CD4-positive, alpha-beta T cell treated with Interleukin-6 for 4 hours (primary cell): ENCODE measurements around the gene BNC2.

Experiments used
- DNase-seq: peaks from one replicate; pipeline ENCODE4 v3.0.0-alpha.2; 2020; ENCODE audit warnings: mixed read lengths

The BNC2 gene

GRCh38 chr9:16664211-16664610 lies 206.3 kb downstream of the BNC2 start:
- no peak for DNase-seq

- no peak for DNase-seq
Observed at GRCh38 chr9:16661816-16662215, 208.7 kb downstream of the BNC2 start.

GRCh38 chr9:16659096-16659495 lies 211.4 kb downstream of the BNC2 start:
- DNase-seq: no peak

- no peak for DNase-seq
Observed at GRCh38 chr9:16656432-16657169, 213.9 kb downstream of the BNC2 start.

GRCh38 chr9:16654596-16655126 lies 215.8 kb downstream of the BNC2 start:
- DNase-seq: no peak

GRCh38 chr9:16653491-16654399 lies 216.7 kb downstream of the BNC2 start:
- DNase-seq: no peak

GRCh38 chr9:16652582-16652981 lies 217.9 kb downstream of the BNC2 start:
- DNase-seq: no peak

GRCh38 chr9:16651446-16651964 lies 219.0 kb downstream of the BNC2 start:
- no peak for DNase-seq

- no peak for DNase-seq
Observed at GRCh38 chr9:16645970-16646369, 224.5 kb downstream of the BNC2 start.

GRCh38 chr9:16642421-16643109 lies 227.9 kb downstream of the BNC2 start:
- DNase-seq: no peak

- DNase-seq: no peak
Observed at GRCh38 chr9:16640649-16641048, 229.8 kb downstream of the BNC2 start.

GRCh38 chr9:16639644-16640043 lies 230.8 kb downstream of the BNC2 start:
- DNase-seq: no peak

- no peak for DNase-seq
Observed at GRCh38 chr9:16637911-16638310, 232.6 kb downstream of the BNC2 start.

- no peak for DNase-seq
Observed at GRCh38 chr9:16637218-16637617, 233.3 kb downstream of the BNC2 start.

GRCh38 chr9:16633794-16634193 lies 236.7 kb downstream of the BNC2 start:
- DNase-seq: no peak

- DNase-seq: no peak
Observed at GRCh38 chr9:16628413-16628812, 242.1 kb downstream of the BNC2 start.

GRCh38 chr9:16627967-16628366 lies 242.5 kb downstream of the BNC2 start:
- no peak for DNase-seq

- DNase-seq: no peak
Observed at GRCh38 chr9:16627521-16627920, 242.9 kb downstream of the BNC2 start.

GRCh38 chr9:16626577-16627130 lies 243.8 kb downstream of the BNC2 start:
- DNase-seq: no peak

GRCh38 chr9:16625811-16626210 lies 244.7 kb downstream of the BNC2 start:
- no peak for DNase-seq

GRCh38 chr9:16625161-16625631 lies 245.3 kb downstream of the BNC2 start:
- DNase-seq: no peak

GRCh38 chr9:16624744-16625117 lies 245.7 kb downstream of the BNC2 start:
- DNase-seq: no peak
